Right cardiac atrium (tissue), 5 donors: Measurements from ENCODE around the gene CCDC120. TPM values are rescaled to one million over a fixed set of nuclear protein-coding genes. Genes with fewer than 3 reads are reported as not detected.

Experiments used
- ATAC-seq, 2 donors: fragments of 200-7000 bp; cut with Tn5 transposase; one replicate each; pipeline versions ENCODE4 v1.8.0 to v1.9.1; 2020; ENCODE audit warnings: moderate library complexity in 2 of 2, mild to moderate bottlenecking in 1 of 2
- DNase-seq, 3 donors: peaks; one replicate each; pipeline ENCODE4 v3.0.0-alpha.2; 2020
- H3K27ac ChIP-seq: one replicate; pipeline ENCODE4 v1.5.1; 2013; ENCODE audit warnings: mild to moderate bottlenecking, low read length, control low read depth, moderate library complexity
- H3K27me3 ChIP-seq: one replicate; pipeline ENCODE4 v1.6.1; 2013; ENCODE audit not compliant: control insufficient read depth, insufficient read depth
- H3K4me1 ChIP-seq: one replicate; pipeline ENCODE4 v1.6.1; 2013; ENCODE audit warnings: low read length; ENCODE audit not compliant: control insufficient read depth, insufficient read depth
- H3K4me3 ChIP-seq: one replicate; pipeline ENCODE4 v1.5.1; 2013; ENCODE audit warnings: low read length, control low read depth
- H3K9me3 ChIP-seq: one replicate; pipeline ENCODE4 v1.6.1; 2013; ENCODE audit warnings: low read length; ENCODE audit not compliant: control insufficient read depth
- WGBS: extraction: QIAGEN DNeasy Blood & Tissue Kit; methylation state at CpG from one replicate; pipeline ENCODE4 v1.1.7; 2013; 5-methylcytosine and 5-hydroxymethylcytosine counted together
- intact Hi-C, 4 donors: fragments of 100-400 bp; cut with DNase I; formaldehyde crosslinking; loops; one replicate each; pipeline versions ENCODE4 v1.11.0 to v1.14.0; 2022 to 2023
- polyA plus RNA-seq: library from polyadenylated mRNA; stranded (reverse); fragments of 200-250 nt; gene quantifications from one replicate; pipeline ENCODE4 v1.2.3, GENCODE V29; 2013
- total RNA-seq, 4 donors: library from RNA; stranded (reverse); fragmentation: NEBNext Ultra II Directional; extraction: Animal tissue kit (Norgen Biotek cat#: 25700); gene quantifications; one replicate each; pipeline ENCODE4 v1.2.1, GENCODE V29; 2021
- donor health status: healthy with polysubstance abuse.
- donor health status: DM: no; HTN: yes; CAD: no.
- donor health status: DM: no; HTN: no; CAD: no.
- donor health status: DM: no; HTN: yes; CAD: no; lungs with severe emphysema.
- donor health status: DM: yes; HTN: yes; CAD: no.

Gene CCDC120
- total and polyA plus RNA-seq, 5 donors, result 1.2 to 2.7 (median 1.9) TPM

DNA sequence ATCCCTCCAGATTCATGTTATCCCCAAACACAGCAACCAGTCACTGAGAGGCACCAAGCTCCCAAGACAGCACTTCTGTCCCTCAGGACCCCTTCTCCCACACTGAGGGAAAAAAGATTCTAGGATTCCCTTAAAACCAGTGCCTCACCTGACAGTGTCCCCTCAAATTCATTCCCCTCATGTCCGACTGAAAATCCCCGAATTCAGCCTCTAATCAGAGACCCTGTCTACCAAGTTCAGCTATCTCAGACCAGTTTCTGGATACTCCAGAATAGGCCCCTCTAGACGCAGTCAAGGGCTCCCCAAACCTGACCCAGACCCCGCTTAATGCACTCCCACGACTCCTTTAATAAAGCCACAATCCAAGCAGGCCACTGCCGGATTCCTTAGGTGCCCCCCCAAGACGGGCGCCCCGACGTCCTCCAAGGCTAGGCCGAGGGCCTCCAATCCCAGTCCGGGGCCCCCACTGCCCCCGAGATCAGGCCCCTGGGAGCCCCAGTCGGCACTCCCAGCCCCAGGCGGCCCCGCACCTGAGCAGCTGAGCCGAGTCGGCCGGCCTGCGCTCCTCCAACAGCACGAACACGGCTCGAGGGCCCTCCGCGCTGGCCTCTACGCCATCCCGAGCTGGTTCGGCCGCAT is 16.1 kb upstream of the CCDC120 start:
- no peaks in the 10 kb centered on the region for H3K9me3 ChIP-seq
- DNase-seq, result no peak
- ATAC-seq, result peak in 1 of 2 donors; percentile 5
- intact Hi-C loops, result no loop called here
- H3K27me3 ChIP-seq, result no peaks in the 10 kb centered on the region
- H3K4me3 ChIP-seq, result peak overlapping the region; percentile 93
- H3K27ac ChIP-seq, result peak overlapping the region; percentile 100
- under 1% methylated on average over 29 of the region's 29 CpGs for WGBS
- H3K4me1 ChIP-seq, result peaks cover 4% of the 10 kb centered on the region

DNA sequence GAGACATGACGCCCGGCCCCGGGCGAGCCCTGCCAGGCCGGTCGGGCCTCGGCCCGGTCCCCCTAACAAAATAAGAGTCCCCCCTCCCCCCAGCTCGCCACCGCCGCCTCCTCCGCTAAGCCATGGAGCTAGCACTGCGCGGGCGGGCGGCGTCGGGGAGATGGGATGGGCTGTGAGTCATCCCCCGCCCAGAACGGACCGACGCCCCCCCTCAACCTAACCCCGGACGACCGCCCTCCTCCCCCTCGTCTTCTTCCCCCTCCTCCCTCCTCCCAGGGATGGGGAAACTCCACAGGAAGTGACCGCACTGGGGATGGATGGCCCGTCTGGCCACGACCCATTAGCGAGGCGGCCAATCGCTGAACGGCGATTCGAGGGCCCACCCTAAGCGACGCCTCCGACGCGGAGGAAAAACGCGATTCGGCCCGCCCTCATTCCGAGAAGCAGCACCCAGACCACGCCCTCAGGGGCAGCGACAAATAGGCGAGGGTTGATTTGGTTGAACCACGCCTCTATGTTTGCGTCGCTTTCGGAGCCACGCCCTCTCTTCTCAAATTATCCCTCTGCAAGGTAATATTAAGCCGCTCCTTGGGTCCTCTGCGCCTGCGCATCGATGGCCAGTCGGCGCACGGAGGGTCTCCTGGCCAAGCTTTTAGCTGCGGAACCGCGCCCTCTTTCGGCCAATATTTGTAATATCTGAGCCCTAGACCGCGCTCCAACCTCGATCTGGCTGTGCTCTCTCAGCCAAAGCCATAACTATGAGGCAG is 15.4 kb upstream of the CCDC120 start, which contains the start of gene TFE3:
TFE3 (minus strand) TSS at position 138 of the 767 bp plus-strand sequence; CDS start at position 7, 131 bp downstream.
- Histone ChIP-seq H3K4me1 (peaks cover 4% of the 10 kb centered on the region), H3K27ac (peak within 1 kb of the TSS; percentile 100), H3K27me3 (no peaks in the 10 kb centered on the region), H3K9me3 (no peaks in the 10 kb centered on the region), H3K4me3 (peak within 1 kb of the TSS; percentile 93)
- DNase-seq (peak; percentile 98 to 99 (median 99)), ATAC-seq (peak; percentile 94 to 96)
- WGBS, result under 1% methylated on average over 64 of the region's 67 CpGs
- intact Hi-C loops, result no loop called here

DNA sequence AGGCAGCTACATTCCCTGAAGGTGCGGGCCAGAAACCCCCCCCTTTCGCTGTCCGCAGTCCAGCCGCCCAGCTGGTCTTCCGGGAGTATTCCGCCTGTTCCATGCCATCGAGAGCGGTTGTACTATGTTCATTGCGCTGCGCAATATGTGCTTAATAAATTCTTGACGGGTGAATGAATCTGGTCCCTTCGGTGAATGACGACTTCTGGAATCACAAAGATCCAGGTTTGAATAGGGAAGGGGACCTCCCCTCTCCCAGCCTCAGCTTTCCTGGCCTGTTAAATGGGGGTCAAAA is 14.9 kb upstream of the CCDC120 start:
- Histone ChIP-seq H3K4me3 (no peak overlapping the region), H3K4me1 (peaks cover 4% of the 10 kb centered on the region), H3K27ac (peak overlapping the region; percentile 83), H3K9me3 (no peaks in the 10 kb centered on the region), H3K27me3 (no peaks in the 10 kb centered on the region)
- ATAC-seq, result no peak
- 12% methylated on average over 13 of the region's 13 CpGs for WGBS
- intact Hi-C loops, result no loop called here
- DNase-seq, result no peak

DNA sequence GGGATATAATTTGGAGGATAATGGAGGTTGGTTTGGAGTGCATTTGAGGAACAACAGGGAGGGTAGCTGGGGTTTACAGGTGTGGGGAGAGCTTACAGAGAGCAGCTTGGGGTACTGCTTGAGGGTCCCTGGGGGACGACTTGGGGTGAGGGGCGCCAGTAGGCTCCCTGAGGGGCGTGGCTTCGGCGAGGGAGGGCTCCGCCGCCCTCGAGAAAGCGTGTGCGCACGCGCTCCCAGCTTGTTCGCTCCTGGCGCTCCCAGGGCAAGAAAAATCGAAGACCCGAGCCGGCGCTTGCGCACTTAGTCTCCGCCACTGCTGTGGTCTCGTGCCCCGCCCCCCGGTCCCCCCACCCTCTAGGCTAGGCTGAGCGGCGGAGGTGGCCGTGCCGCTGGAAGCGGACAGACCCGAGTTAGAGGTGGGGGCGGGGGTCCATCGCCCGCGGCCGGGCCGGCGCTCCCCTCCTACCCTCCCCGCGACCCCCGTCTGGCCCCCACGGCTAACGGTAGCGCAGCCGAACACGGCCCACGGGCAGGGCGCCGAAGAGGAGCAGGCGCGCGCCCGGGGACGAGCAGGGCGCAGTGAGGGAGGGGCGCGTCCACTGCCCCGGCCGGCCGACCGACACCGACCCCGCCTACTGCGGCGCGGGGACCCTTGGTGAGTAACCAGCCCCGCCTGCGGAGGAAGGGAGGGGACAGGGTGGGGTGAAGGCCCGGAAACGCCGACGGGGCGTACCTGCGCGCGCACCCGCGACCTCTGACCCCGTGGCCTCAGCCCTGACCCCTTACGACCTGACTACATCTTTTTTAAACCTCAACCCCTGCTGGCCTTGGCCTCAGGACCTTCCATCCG is 5.4 kb upstream of the CCDC120 start:
- H3K9me3 ChIP-seq, result no peaks in the 10 kb centered on the region
- H3K4me1 ChIP-seq, result peaks cover 3% of the 10 kb centered on the region
- 2% methylated on average over 78 of the region's 79 CpGs for WGBS
- H3K27ac ChIP-seq, result peak overlapping the region; percentile 75
- ATAC-seq, result peak; percentile 82 to 87
- intact Hi-C loops, result no loop called here
- no peaks in the 10 kb centered on the region for H3K27me3 ChIP-seq
- peak overlapping the region; percentile 77 for H3K4me3 ChIP-seq
- peak; percentile 69 to 88 (median 86) for DNase-seq

DNA sequence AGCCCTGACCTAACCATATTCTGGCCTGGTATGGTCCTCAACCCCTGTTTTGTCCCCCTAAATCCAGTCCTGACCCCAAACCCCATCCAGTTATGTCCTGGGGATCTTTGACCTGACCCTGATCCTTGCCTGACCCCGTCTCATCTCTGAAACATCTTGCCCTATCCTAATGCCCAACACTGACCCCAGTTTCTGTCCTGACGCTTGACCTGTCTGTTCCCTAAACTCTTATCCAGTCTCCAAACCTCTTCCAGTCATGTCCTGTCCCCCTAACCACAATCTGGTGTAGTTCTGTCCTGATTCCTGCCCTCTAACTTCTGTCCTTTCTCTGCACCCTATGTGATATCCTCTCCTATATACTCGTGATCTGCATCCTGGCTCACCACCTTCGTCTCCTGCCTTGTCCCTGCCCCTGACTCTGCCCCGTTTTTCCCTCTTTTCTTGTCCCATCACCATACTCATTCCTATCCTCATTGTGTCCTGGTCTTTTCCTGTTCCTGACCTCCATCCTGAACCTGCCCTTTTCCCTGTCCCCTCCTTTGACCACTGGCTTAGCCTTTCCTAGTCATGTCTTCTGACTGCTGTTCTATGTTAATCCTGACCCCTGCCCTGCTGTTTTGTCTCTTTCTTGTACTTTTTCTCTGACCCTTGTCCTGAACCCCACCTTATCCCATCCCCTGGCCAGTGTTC is 4.6 kb upstream of the CCDC120 start:
- peak overlapping the region; percentile 75 for H3K27ac ChIP-seq
- ATAC-seq (no peak), DNase-seq (no peak)
- no peaks in the 10 kb centered on the region for H3K27me3 ChIP-seq
- intact Hi-C loops, result no loop called here
- peak overlapping the region; percentile 77 for H3K4me3 ChIP-seq
- no peaks in the 10 kb centered on the region for H3K9me3 ChIP-seq
- 87% methylated on average over 5 of the region's 5 CpGs for WGBS
- H3K4me1 ChIP-seq, result peaks cover 3% of the 10 kb centered on the region

DNA sequence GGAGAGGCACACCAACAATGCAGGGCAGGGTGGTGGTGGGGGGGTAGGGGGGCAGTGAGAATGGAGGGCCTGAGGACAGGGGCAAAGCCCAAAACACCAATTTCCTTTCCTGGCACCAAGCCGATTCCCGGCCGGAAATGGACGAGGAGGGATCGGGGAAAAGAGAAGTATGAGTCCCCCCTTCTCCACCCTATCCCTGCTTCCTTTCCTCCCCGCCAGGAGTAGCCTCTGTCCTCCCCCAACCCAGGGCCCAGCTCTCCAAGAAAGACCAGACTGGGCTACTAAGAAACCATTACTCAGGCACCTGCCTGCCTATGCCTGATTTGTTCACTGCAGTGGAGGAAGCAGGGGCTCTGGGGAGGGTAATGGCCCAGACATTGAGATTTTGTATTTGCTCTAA is 402 bp downstream of the CCDC120 start:
- Histone ChIP-seq H3K4me1 (peaks cover 3% of the 10 kb centered on the region), H3K27ac (no peak overlapping the region), H3K27me3 (no peaks in the 10 kb centered on the region), H3K9me3 (no peaks in the 10 kb centered on the region), H3K4me3 (no peak overlapping the region)
- 51% methylated on average over 5 of the region's 6 CpGs for WGBS
- intact Hi-C loops, result no loop called here
- peak; percentile 10 to 21 for ATAC-seq
- no peak for DNase-seq

DNA sequence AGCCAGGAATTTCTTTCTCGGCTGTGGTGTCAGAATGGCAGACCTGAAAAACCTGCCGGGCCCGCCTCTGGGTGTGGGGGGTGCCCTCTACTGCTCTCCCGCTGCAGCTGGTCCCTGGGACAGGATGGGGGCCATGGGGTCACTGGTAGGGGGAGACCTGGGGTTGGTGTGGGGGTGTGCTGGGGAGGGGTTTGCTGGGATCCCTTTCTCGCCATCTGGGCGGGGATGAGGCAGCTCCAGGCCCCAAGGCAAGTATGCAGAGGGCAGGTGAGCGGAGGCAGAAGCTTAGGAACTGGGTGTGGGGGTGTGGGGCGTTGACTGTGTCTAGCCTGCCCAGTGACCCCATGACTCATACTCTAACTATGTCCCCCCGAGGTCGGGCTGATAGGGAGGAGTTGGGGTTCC is 884 bp downstream of the CCDC120 start:
- Histone ChIP-seq H3K27me3 (no peaks in the 10 kb centered on the region), H3K9me3 (no peaks in the 10 kb centered on the region), H3K27ac (no peak overlapping the region), H3K4me3 (no peak overlapping the region), H3K4me1 (peaks cover 2% of the 10 kb centered on the region)
- WGBS, result 79% methylated on average over 10 of the region's 10 CpGs
- ATAC-seq (peak in 1 of 2 donors; percentile 25), DNase-seq (no peak)
- intact Hi-C loops, result no loop called here

DNA sequence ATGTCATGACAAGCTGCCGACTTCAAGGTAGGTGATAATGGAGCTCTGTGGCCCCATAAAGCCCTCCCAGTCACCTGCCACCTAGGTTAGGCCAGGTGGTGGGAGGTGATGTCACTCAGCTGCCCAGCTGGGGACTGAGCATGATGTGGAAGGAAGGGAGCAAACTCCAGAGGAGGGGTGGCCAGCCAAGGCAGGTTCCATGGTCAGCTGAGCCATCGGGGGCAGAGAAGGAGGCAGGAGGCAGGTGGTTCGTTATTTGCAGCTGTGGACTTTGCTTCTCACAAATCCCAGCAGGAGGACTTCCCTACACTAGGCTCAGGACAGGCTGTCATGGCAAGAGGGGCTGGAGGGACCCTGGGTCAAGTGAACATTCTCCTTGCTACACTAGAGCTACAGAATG is 2.1 kb downstream of the CCDC120 start:
- no peak overlapping the region for H3K27ac ChIP-seq
- DNase-seq, result no peak
- no peak overlapping the region for H3K4me3 ChIP-seq
- no peaks in the 10 kb centered on the region for H3K9me3 ChIP-seq
- ATAC-seq, result no peak
- no peaks in the 10 kb centered on the region for H3K27me3 ChIP-seq
- WGBS, result 93% methylated on average over 3 of the region's 3 CpGs
- intact Hi-C loops, result no loop called here
- no peaks in the 10 kb centered on the region for H3K4me1 ChIP-seq

DNA sequence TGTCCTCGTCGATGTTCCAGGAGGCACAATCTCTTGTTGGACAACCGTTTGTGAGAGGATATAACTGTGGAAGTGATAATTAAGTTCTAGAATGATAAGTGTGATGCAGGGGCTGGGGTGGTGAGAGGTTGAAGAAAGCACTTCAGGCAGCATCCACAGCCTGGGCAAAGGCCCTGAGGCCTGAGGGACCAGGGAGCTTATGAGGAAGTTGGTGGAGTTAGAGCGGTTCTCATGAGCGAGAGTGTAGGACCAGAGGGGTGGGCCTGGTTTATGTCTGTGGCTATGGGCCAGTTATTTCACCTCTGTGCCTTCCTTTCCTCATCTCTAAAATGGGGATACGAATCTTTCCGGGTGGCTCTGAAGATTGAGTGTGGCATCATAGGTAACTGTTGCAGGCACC is 2.7 kb downstream of the CCDC120 start:
- Histone ChIP-seq H3K27me3 (no peaks in the 10 kb centered on the region), H3K4me1 (no peaks in the 10 kb centered on the region), H3K27ac (no peak overlapping the region), H3K4me3 (no peak overlapping the region), H3K9me3 (no peaks in the 10 kb centered on the region)
- intact Hi-C loops, result no loop called here
- DNase-seq (no peak), ATAC-seq (no peak)
- WGBS, result 70% methylated on average over 7 of the region's 7 CpGs

DNA sequence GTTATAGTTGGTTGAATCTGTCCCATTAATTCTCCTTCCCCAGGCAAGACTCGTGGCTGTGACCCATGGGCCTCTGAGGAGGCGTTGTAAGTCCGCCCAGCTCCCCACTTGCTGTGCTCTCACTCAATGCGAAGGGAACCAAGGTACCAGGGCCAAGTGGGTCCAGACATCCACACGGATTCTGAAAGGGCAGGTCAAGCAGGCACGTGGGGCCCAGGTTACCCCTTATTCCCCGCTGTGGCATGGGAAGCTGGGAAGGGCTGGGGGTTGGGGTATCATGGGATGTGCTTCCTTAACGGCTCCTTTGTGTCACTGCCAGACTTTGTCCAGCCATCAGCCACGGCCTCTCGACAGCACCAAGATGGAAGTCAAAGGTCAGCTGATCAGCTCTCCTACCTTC is 3.1 kb downstream of the CCDC120 start:
- H3K27me3 ChIP-seq, result no peaks in the 10 kb centered on the region
- H3K27ac ChIP-seq, result no peak overlapping the region
- intact Hi-C loops, result no loop called here
- 80% methylated on average over 10 of the region's 10 CpGs for WGBS
- no peaks in the 10 kb centered on the region for H3K9me3 ChIP-seq
- no peak for DNase-seq
- no peak overlapping the region for H3K4me3 ChIP-seq
- H3K4me1 ChIP-seq, result no peaks in the 10 kb centered on the region
- ATAC-seq, result no peak
